ENCODE data around the gene SLC25A45.

DNA sequence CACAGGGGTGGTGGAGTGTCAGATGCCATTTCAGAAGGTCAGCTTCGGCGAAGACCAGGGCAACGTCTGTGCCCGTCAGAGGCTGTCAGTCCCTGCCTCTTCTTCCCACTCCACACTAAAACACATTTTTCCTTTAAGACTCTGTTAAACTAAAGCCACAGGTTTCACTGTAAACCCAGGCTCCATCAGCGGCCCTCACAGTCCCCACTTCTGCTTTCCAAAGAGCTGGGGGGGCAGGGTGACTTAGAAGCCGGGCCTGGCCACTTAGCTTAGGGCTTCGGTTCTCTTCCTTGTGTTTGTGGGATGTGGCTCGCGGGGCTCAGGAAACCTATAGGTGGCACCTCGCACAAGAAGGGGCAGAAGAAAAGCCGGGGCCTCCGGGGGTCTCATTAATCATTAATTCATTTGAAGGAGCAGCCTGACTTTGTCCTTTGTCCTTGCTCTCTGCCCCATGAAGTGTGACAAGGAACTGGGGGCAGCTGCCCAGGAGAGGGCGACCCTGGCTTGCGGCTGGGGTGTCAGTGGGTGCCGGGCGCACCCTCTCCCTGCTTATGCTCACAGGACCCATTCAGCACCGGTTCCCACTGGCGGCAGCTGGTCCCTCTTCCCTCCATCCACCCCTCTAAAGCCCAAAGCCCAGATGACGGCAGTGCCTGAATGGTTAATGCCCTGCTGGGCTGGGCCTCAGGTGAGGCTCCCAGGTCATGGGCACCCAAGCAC is 4.1 kb downstream of the SLC25A45 start:
- TF ChIP-seq, protein P1, sequence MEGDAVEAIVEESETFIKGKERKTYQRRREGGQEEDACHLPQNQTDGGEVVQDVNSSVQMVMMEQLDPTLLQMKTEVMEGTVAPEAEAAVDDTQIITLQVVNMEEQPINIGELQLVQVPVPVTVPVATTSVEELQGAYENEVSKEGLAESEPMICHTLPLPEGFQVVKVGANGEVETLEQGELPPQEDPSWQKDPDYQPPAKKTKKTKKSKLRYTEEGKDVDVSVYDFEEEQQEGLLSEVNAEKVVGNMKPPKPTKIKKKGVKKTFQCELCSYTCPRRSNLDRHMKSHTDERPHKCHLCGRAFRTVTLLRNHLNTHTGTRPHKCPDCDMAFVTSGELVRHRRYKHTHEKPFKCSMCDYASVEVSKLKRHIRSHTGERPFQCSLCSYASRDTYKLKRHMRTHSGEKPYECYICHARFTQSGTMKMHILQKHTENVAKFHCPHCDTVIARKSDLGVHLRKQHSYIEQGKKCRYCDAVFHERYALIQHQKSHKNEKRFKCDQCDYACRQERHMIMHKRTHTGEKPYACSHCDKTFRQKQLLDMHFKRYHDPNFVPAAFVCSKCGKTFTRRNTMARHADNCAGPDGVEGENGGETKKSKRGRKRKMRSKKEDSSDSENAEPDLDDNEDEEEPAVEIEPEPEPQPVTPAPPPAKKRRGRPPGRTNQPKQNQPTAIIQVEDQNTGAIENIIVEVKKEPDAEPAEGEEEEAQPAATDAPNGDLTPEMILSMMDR (IDR thresholded peaks at IDR 0.05; ENCODE audit: low read length), result no peak
- TF ChIP-seq EZH2phosphoT487 (IDR thresholded peaks at IDR 0.05; ENCODE audit: low read length), result no peak
- no peak for TF ChIP-seq EZH2 (optimal IDR thresholded peaks at IDR 0.05; ENCODE audit: low read depth, low read length)

All from MM.1S (cell line).